Left ventricle myocardium inferior (tissue), 1 donor: Measurements from ENCODE around the gene MTCL1. TPM values are rescaled to one million over a fixed set of nuclear protein-coding genes. Genes with fewer than 3 reads are reported as not detected.

Experiments used
- DNase-seq: peaks from one replicate; pipeline ENCODE4 v3.0.0-alpha.2; 2020
- H3K27ac ChIP-seq: fragments of 200-600 bp; replicated peaks from 2 replicates; pipeline ENCODE4 v1.8.0; 2021
- H3K27me3 ChIP-seq: fragments of 200-600 bp; 2 replicates; pipeline ENCODE4 v1.8.0; 2021; ENCODE audit warnings: low read depth
- H3K36me3 ChIP-seq: fragments of 200-600 bp; 2 replicates; pipeline ENCODE4 v1.8.0; 2021
- H3K4me1 ChIP-seq: fragments of 200-600 bp; 2 replicates; pipeline ENCODE4 v1.8.0; 2021
- H3K4me3 ChIP-seq: fragments of 200-600 bp; 2 replicates; pipeline ENCODE4 v1.8.0; 2021; ENCODE audit warnings: mild to moderate bottlenecking, moderate library complexity
- H3K9me3 ChIP-seq: fragments of 200-600 bp; replicated peaks from 2 replicates; pipeline ENCODE4 v1.8.0; 2021
- intact Hi-C: fragments of 100-400 bp; cut with micrococcal nuclease; formaldehyde crosslinking; loops from one replicate; pipeline ENCODE4 v1.11.0; 2022
- total RNA-seq: library from RNA; stranded (reverse); fragmentation: NEBNext Ultra II Directional; extraction: Animal tissue kit (Norgen Biotek cat#: 25700); gene quantifications from one replicate; pipeline ENCODE4 v1.2.1, GENCODE V29; 2021
- TF ChIP-seq, protein P1 (sequence below): fragments of 200-600 bp; IDR thresholded peaks from 2 replicates; pipeline ENCODE4 v1.8.0; 2021; ENCODE audit warnings: antibody characterized with exemption, mild to moderate bottlenecking, borderline replicate concordance
- donor health status: DM: no; HTN: yes; CAD: no; lungs with severe emphysema.

Gene MTCL1
- total RNA-seq, 1 donor from 2014 or later, result 9.1 TPM

DNA sequence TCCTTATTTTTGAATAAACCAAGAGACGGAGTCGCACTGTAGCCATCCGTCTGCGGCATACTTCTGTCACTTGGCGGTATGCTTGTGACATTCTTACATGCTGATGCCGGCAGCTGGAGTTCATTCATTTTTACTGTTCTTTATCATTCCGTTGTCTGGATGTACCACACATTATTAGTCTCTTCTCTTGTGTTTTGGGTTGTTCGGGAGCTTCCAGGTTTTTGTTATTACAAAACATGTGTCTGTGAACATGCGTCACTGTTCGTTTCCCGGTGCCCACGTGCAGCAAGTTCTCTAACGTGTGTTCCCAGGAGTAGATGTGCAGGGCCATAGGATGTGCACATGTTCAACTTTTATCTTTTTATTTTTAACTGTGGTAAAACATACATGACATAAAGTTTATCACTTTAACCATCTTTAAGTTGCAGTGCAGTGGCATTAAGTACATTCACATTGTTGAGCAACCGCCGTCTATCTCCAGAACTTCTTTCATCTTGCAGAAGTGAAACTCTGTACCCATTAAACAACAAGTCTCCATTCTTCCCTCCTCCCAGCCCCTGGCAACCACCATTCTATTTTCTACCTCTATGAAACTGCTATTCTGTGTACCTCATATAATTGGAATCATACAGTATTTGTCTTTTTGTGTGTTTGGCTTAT, 40.1 kb downstream of the MTCL1 start:
- TF ChIP-seq, protein P1, sequence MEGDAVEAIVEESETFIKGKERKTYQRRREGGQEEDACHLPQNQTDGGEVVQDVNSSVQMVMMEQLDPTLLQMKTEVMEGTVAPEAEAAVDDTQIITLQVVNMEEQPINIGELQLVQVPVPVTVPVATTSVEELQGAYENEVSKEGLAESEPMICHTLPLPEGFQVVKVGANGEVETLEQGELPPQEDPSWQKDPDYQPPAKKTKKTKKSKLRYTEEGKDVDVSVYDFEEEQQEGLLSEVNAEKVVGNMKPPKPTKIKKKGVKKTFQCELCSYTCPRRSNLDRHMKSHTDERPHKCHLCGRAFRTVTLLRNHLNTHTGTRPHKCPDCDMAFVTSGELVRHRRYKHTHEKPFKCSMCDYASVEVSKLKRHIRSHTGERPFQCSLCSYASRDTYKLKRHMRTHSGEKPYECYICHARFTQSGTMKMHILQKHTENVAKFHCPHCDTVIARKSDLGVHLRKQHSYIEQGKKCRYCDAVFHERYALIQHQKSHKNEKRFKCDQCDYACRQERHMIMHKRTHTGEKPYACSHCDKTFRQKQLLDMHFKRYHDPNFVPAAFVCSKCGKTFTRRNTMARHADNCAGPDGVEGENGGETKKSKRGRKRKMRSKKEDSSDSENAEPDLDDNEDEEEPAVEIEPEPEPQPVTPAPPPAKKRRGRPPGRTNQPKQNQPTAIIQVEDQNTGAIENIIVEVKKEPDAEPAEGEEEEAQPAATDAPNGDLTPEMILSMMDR, result no peak
- no peak overlapping the region for H3K4me3 ChIP-seq
- no peaks in the 10 kb centered on the region for H3K9me3 ChIP-seq
- no peaks in the 10 kb centered on the region for H3K27me3 ChIP-seq
- H3K27ac ChIP-seq, result no peak overlapping the region
- no peaks in the 10 kb centered on the region for H3K4me1 ChIP-seq
- no peak for DNase-seq
- H3K36me3 ChIP-seq, result no peaks in the 10 kb centered on the region
- intact Hi-C loops, result no loop called here

DNA sequence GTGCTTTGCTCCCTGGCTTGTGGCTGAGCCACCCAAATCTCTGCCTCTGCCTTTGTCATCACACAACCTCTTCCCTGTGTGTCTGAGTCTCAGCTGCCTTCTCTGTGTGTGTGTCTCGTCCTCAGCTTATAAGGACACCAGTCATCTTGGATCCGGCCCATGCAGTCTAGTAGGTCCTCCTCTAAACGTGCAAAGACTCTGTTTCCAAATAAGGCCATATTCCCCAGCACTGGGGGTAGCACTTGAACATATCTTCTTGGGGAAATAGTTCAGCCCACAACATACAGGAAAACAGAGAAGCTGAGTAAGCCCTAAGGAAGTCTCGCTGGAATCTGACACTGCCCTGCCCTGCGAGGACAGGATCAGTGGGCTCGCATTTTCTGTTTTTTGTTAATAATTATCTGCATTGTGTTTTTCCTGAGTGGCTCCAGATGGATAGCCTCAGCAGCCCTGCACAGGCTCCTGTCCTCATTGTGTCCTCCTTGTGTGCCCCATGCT, 42.1 kb downstream of the MTCL1 start:
- TF ChIP-seq, protein P1, result no peak
- Histone ChIP-seq H3K4me1 (no peaks in the 10 kb centered on the region), H3K27ac (no peak overlapping the region), H3K36me3 (no peaks in the 10 kb centered on the region), H3K4me3 (no peak overlapping the region), H3K9me3 (no peaks in the 10 kb centered on the region), H3K27me3 (no peaks in the 10 kb centered on the region)
- intact Hi-C loops, result no loop called here
- DNase-seq, result no peak

DNA sequence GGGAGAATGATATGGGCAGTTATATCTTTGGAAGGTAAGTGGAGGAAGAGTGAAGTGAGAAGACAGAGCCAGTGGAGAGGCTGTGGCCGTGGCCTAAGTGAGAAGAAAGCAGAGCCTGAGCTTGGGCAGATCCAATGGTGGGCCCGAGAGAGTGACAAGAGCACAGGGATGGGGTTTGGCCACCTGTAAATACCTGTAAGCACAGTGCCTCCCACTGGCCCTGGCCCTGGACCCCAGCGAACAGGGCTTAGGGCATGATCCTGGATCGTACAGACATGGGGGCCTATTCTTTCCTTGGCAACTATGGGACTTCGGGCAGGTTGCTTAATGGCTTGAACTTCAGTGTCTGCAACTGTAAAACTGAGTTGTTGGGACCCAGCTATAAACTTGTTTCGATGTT, 44.1 kb downstream of the MTCL1 start:
- Histone ChIP-seq H3K4me1 (no peaks in the 10 kb centered on the region), H3K27me3 (no peaks in the 10 kb centered on the region), H3K9me3 (peaks cover 4% of the 10 kb centered on the region), H3K4me3 (no peak overlapping the region), H3K27ac (no peak overlapping the region), H3K36me3 (no peaks in the 10 kb centered on the region)
- intact Hi-C loops, result no loop called here
- DNase-seq, result no peak
- TF ChIP-seq, protein P1, result no peak

DNA sequence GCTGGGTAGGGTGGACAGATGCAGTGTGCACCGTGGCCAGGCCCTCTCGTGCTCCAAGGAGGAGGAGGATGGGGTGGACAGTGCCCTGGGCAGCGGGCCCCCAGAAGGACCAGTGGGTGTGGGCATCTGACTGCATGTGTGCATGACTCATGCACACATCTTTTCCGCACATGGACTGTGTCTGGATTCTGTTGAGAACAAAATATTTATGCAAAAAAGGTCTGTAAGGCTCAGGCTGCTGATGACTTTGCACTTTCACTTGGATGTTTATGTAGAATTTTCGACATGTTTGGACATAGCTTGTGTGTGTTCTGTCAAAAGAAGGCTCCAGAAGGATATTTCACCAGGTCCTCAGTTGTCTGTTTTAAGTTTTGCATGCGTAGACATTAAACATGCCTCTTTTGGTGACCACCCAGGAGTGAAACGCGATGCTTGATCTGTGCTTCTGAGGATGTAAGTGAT, 45.6 kb downstream of the MTCL1 start:
- no peak overlapping the region for H3K27ac ChIP-seq
- no peak overlapping the region for H3K4me3 ChIP-seq
- no peaks in the 10 kb centered on the region for H3K4me1 ChIP-seq

DNA sequence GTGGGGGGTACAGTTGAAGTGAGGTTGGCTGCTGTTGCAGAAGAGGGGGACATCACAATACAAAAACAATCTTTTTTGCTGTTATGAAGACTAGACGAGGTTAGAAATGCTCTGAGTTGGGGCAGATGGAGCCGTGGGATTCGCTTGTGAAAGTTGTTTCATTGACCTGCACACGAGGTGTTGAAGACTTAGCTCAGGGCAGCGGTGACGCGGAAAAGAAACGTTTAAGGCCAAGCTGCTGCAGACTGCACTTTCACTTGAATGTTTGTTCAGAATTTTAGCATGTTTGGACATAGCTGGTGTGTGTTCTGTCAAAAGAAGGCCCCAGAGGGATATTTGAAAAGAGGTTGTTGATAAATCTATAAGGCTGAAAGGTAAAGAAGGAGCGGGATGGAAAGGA, 46.3 kb downstream of the MTCL1 start:
- H3K27me3 ChIP-seq, result no peaks in the 10 kb centered on the region
- no peak overlapping the region for H3K27ac ChIP-seq
- H3K4me3 ChIP-seq, result no peak overlapping the region
- TF ChIP-seq, protein P1, result no peak
- H3K4me1 ChIP-seq, result no peaks in the 10 kb centered on the region
- intact Hi-C loops, result no loop called here
- H3K9me3 ChIP-seq, result peaks cover 4% of the 10 kb centered on the region
- no peaks in the 10 kb centered on the region for H3K36me3 ChIP-seq
- DNase-seq, result no peak

More for the DNA sequence above, 45.6 kb downstream of the MTCL1 start:
- intact Hi-C loops, result no loop called here
- Histone ChIP-seq H3K9me3 (peaks cover 4% of the 10 kb centered on the region), H3K36me3 (no peaks in the 10 kb centered on the region), H3K27me3 (no peaks in the 10 kb centered on the region)
- TF ChIP-seq, protein P1, result no peak
- DNase-seq, result no peak
